ENCODE results near the gene VAT1L. TPM values are rescaled to one million over a fixed set of nuclear protein-coding genes. Genes with fewer than 3 reads are reported as not detected.

Gene VAT1L
- polyA plus RNA-seq, 6 donors from 2014 or later, result 0.07 to 4.3 (median 0.16) TPM; not detected in 2

DNA sequence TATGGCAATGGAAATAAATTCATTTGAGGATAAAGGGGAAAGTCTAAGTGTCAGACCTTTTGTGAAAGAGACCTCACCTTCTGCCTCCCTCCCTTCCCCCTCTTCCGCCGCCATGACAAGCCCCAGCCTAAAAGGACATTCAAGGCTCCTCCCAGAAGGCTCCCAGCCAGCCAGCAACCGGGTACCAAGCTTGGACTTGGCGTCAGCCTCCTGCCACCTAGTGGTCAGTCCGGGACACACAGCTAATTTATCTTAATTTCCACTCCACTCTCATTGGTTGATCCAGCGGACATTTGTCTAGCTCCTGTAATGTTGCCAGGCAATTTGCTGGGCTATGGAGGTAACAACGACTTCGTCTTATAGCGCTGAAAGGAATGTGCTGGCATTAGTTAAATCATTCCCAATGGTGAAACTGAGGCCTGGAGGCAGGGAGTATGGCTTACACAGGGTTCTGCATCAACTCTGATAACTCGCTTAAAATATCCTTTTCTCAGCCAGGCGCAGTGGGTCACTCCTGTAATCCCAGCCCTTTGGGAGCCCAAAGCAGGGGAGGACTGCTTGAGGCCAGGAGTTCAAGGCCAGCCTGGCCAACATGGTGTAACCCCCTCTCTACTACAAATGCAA lies 214.7 kb downstream of the VAT1L start:
- DNase-seq (peak; percentile 38), ATAC-seq (ENCODE audit: low read depth in 2 of 2) (peak; percentile 61 to 77)
- H3K27me3 Mint-ChIP-seq, result peaks cover 0 to 27% (median 21%) of the 10 kb centered on the region in 3 donors
- peaks cover 0 to 5% (median 0%) of the 10 kb centered on the region in 7 donors for H3K9me3 Mint-ChIP-seq
- no peaks in the 10 kb centered on the region for H3K36me3 Mint-ChIP-seq
- no peaks in the 10 kb centered on the region for H3K4me1 Mint-ChIP-seq
- no peak overlapping the region for H3K4me3 Mint-ChIP-seq
- no peak overlapping the region for H3K27ac Mint-ChIP-seq

DNA sequence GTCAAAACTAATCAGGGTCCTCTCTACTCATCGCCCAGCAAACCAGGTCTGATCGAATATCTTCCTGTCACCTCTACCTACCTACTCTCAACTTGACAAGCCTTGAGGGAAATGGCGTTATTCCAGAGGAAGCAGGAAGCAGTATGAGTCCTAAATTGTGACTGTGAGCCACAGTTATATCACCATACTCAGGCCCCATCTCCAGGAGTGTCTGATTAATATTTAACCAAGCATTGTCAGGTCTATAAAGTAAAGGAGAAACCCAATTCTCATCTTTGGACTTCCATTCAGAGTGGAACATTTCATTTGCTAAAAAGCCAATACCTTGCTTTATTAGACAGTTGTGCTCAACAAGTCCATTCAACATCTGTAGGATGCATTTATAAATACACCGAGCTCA lies 216.2 kb downstream of the VAT1L start:
- Mint-ChIP-seq H3K27ac (no peak overlapping the region), H3K4me3 (no peak overlapping the region), H3K4me1 (no peaks in the 10 kb centered on the region), H3K9me3 (peaks cover 0 to 5% (median 0%) of the 10 kb centered on the region in 7 donors), H3K36me3 (no peaks in the 10 kb centered on the region), H3K27me3 (peaks cover 0 to 21% (median 18%) of the 10 kb centered on the region in 3 donors)
- DNase-seq (no peak), ATAC-seq (ENCODE audit: low read depth in 2 of 2) (no peak)

DNA sequence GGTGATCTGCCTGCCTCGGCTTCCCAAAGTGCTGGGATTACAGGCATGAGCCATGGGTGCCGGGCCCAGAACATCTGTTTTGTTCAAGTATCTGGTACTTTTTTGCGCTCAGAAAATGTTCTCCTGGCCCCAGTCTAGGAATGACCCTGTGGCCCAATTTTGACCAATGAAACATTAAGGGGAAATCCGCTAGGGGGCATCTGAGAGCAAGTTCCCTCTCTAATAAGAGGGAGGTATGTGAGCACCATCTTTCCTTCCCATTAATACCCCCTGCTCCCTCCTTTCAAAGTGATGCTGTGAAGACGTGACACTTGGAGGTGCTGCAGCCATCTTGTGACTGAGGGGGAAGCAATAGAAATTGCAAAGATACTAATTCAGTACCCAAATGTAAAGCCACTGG lies 217.5 kb downstream of the VAT1L start:
- H3K27ac Mint-ChIP-seq, result no peak overlapping the region
- peaks cover 0 to 5% (median 0%) of the 10 kb centered on the region in 7 donors for H3K9me3 Mint-ChIP-seq
- H3K4me3 Mint-ChIP-seq, result no peak overlapping the region
- ATAC-seq (ENCODE audit: low read depth in 2 of 2), result no peak
- H3K4me1 Mint-ChIP-seq, result no peaks in the 10 kb centered on the region
- H3K27me3 Mint-ChIP-seq, result peaks cover 3 to 21% (median 16%) of the 10 kb centered on the region in 3 donors
- no peaks in the 10 kb centered on the region for H3K36me3 Mint-ChIP-seq
- DNase-seq, result no peak

DNA sequence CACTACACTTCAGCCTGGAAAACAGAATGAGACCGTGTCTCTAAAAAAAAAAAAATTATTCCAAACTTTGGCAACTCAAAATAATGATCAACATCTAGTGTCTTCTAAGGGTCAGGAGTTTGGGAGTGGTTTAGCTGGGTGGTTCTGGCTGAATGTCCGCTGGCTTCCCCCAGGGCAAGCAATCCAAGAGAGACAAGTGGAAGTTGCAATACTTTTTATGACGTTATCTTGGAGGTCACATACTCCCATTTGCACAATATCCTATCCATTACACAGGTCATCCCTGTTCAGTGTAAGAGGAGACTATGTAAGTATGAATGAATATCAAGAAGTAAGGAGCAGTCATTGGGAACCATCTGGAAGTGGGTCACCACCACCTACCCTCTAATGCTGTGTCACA lies 218.8 kb downstream of the VAT1L start:
- H3K27me3 Mint-ChIP-seq, result peaks cover 10 to 22% (median 20%) of the 10 kb centered on the region in 3 donors
- ATAC-seq (ENCODE audit: low read depth in 2 of 2) (no peak), DNase-seq (no peak)
- H3K4me1 Mint-ChIP-seq, result no peaks in the 10 kb centered on the region
- no peak overlapping the region for H3K27ac Mint-ChIP-seq
- H3K36me3 Mint-ChIP-seq, result no peaks in the 10 kb centered on the region
- H3K9me3 Mint-ChIP-seq, result peaks cover 0 to 5% (median 0%) of the 10 kb centered on the region in 7 donors
- no peak overlapping the region for H3K4me3 Mint-ChIP-seq

DNA sequence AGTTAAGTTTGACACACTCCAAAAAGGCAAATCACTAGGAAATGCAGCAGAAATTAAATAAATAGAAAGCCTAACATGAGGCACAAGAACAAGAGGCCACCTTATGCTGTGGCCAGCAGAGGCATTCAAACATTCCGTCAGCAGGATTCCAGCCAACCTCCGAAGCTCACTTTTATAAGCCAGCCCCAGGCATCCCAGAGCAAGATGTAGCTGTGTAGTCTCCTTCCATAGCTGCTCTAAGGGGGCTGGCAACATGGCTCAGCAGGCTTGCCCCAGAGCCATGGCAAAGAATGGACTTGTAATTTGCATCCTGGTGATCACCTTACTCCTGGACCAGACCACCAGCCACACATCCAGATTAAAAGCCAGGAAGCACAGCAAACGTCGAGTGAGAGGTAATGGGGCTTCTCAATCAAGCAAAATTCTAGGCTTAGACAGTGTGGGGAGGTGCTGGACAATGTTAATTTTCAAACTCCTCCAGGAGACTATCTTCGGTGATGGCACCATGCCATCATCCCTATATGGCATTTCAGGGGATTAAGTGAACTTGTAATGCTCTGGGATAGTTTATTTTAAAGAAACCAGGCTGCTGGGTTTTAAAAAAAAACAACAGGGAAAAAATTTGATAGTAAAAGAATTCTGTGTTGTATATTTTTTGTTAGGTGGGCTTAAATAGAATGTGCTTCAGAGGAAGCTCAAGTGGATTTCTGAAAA lies 234.1 kb downstream of the VAT1L start, which contains the start of gene CLEC3A:
CLEC3A (plus strand) TSS at position 202 of the 714 bp plus-strand sequence; CDS start at position 281, 79 bp downstream.
- peaks cover 14 to 28% (median 16%) of the 10 kb centered on the region in 3 donors for H3K27me3 Mint-ChIP-seq
- H3K36me3 Mint-ChIP-seq, result no peaks in the 10 kb centered on the region
- peak within 1 kb of the TSS in 1 of 6 donors; percentile 17 for H3K27ac Mint-ChIP-seq
- H3K4me3 Mint-ChIP-seq, result no peak within 1 kb of the TSS
- no peak for ATAC-seq (ENCODE audit: low read depth in 2 of 2)
- no peak for DNase-seq
- H3K4me1 Mint-ChIP-seq, result no peaks in the 10 kb centered on the region
- peaks cover 0 to 8% (median 2%) of the 10 kb centered on the region in 7 donors for H3K9me3 Mint-ChIP-seq

DNA sequence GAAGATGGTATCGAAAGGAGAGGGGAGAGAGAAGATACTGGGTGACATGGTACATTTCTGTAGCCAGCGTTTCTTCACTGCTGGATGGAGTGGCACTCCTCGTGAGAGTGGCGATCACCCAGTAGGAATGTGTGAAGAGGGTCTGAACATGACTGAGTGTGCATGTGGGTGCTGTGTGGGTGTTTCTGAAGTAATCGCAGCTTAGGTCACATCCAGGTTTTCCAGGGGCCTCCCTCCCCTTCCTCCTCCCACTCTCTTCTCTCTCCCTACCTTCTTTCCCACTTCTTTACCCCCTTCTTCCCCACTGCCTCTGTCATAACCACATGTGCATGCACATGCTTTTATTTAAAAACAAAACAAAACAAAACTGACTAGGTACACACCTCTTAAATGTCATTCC lies 235.8 kb downstream of the VAT1L start:
- no peak overlapping the region for H3K4me3 Mint-ChIP-seq
- ATAC-seq (ENCODE audit: low read depth in 2 of 2) (no peak), DNase-seq (no peak)
- H3K27me3 Mint-ChIP-seq, result peaks cover 5 to 20% (median 16%) of the 10 kb centered on the region in 3 donors
- H3K9me3 Mint-ChIP-seq, result peaks cover 0 to 8% (median 2%) of the 10 kb centered on the region in 7 donors
- no peaks in the 10 kb centered on the region for H3K4me1 Mint-ChIP-seq
- H3K36me3 Mint-ChIP-seq, result no peaks in the 10 kb centered on the region
- no peak overlapping the region for H3K27ac Mint-ChIP-seq

DNA sequence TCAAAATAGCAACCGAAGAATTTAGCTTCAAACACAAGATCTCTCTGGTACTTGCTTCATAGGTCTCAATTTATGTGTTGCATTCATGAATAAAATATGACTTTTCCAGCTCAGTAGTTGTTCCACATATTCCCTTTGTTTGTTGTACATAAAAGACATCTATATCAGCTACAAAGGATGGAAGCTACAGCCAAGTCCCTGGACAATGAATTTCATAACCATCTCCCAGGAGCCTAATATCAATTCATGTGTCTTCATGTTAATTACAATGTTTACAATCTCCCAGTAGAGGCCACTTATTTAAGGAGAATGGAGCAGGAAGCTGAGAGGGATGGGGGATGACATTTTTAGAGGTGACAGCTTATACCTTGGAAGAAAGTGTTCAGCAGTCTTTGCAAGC lies 237.3 kb downstream of the VAT1L start:
- no peak for DNase-seq
- ATAC-seq (ENCODE audit: low read depth in 2 of 2), result no peak
- peaks cover 5 to 20% (median 16%) of the 10 kb centered on the region in 3 donors for H3K27me3 Mint-ChIP-seq
- peaks cover 0 to 8% (median 0%) of the 10 kb centered on the region in 7 donors for H3K9me3 Mint-ChIP-seq
- no peaks in the 10 kb centered on the region for H3K36me3 Mint-ChIP-seq
- no peak overlapping the region for H3K27ac Mint-ChIP-seq
- no peaks in the 10 kb centered on the region for H3K4me1 Mint-ChIP-seq
- H3K4me3 Mint-ChIP-seq, result no peak overlapping the region

DNA sequence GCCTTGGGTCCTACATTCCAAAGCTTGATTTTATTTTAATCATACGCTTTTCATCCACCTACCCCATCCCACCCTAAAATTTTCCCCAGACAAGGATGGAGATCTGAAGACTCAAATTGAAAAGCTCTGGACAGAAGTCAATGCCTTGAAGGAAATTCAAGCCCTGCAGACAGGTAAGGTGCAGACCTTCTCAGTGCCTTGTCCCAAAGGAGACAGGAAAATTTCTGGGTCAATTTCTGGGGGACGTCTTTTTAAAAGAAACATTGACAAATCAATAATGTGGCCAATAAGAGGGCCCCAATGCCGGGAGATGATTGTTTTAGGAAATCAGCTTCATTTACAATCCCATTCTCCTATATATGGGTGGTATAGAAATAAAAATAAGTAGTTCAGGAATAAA lies 239.7 kb downstream of the VAT1L start:
- no peaks in the 10 kb centered on the region for H3K4me1 Mint-ChIP-seq
- no peak overlapping the region for H3K4me3 Mint-ChIP-seq
- H3K27me3 Mint-ChIP-seq, result peaks cover 7 to 23% (median 22%) of the 10 kb centered on the region in 3 donors
- peaks cover 0 to 8% (median 0%) of the 10 kb centered on the region in 7 donors for H3K9me3 Mint-ChIP-seq
- DNase-seq, result no peak
- no peak overlapping the region for H3K27ac Mint-ChIP-seq
- no peak for ATAC-seq (ENCODE audit: low read depth in 2 of 2)
- H3K36me3 Mint-ChIP-seq, result no peaks in the 10 kb centered on the region

Other genes starting within 250 kb of the VAT1L start
- 10 to 100 TPM in 4 of 6 donors, 1 to 10 TPM in 2; 7.4 to 22.7 (median 13.8) TPM for gene NUDT7, start 66.0 kb upstream of the VAT1L start, polyA plus RNA-seq (ENCODE audit: low read depth in 6 of 6)
- gene CLEC3A, start 234.0 kb downstream of the VAT1L start, polyA plus RNA-seq (ENCODE audit: low read depth in 6 of 6), result not detected

All from naive B cell (primary cell).